ENCODE results near the gene CPNE2.
A peak's percentile ranks its signal among the peaks of the same experiment; 100 is the strongest.

The CPNE2 gene

GRCh38 chr16:57069635-57070370 is 22.6 kb upstream of the CPNE2 start:
- no peak for DNase-seq

GRCh38 chr16:57070424-57070823 is 22.0 kb upstream of the CPNE2 start:
- DNase-seq: no peak

- DNase-seq: peak; percentile 16 to 31
Measured at GRCh38 chr16:57071081-57071732, 21.2 kb upstream of the CPNE2 start.

- no peak for DNase-seq
Measured at GRCh38 chr16:57071831-57072582, 20.4 kb upstream of the CPNE2 start.

- no peak for DNase-seq
Measured at GRCh38 chr16:57072616-57073275, 19.6 kb upstream of the CPNE2 start.

- DNase-seq: no peak
Measured at GRCh38 chr16:57077714-57078113, 14.7 kb upstream of the CPNE2 start.

GRCh38 chr16:57081744-57082143 is 10.6 kb upstream of the CPNE2 start:
- DNase-seq: no peak

- DNase-seq: no peak
Measured at GRCh38 chr16:57082664-57083063, 9.7 kb upstream of the CPNE2 start.

- no peak for DNase-seq
Measured at GRCh38 chr16:57083485-57084126, 8.8 kb upstream of the CPNE2 start.

GRCh38 chr16:57084257-57084770 is 8.1 kb upstream of the CPNE2 start:
- peak; percentile 76 to 82 for DNase-seq

GRCh38 chr16:57084996-57085395 is 7.4 kb upstream of the CPNE2 start:
- no peak for DNase-seq

GRCh38 chr16:57087003-57087402 is 5.4 kb upstream of the CPNE2 start:
- DNase-seq: no peak

GRCh38 chr16:57089406-57089805 is 3.0 kb upstream of the CPNE2 start:
- DNase-seq: no peak

GRCh38 chr16:57091200-57091974 is 996 bp upstream of the CPNE2 start:
- no peak for DNase-seq

GRCh38 chr16:57092786-57093411 is 516 bp downstream of the CPNE2 start:
- DNase-seq: peak; percentile 42 to 44

- DNase-seq: no peak
Measured at GRCh38 chr16:57093666-57094564, 1.5 kb downstream of the CPNE2 start.

- no peak for DNase-seq
Measured at GRCh38 chr16:57094911-57095310, 2.5 kb downstream of the CPNE2 start.

GRCh38 chr16:57096192-57096591 is 3.8 kb downstream of the CPNE2 start:
- DNase-seq: no peak

- no peak for DNase-seq
Measured at GRCh38 chr16:57096793-57097192, 4.4 kb downstream of the CPNE2 start.

GRCh38 chr16:57098188-57098841 is 5.9 kb downstream of the CPNE2 start:
- DNase-seq: no peak
